A549 (cell line): ENCODE data around the gene MEF2C. TPM values are rescaled to one million over a fixed set of nuclear protein-coding genes. Genes with fewer than 3 reads are reported as not detected.

Experiments used
- ATAC-seq, 2 experiments: fragments of 200-7000 bp in 1 of 2; fragments of >200 bp in 1 of 2; cut with Nextera tagmentation in 1 of 2; cut with Tn5 transposase in 1 of 2; 3 replicates each; pipeline versions ENCODE4 v1.8.0 to v1.9.1; 2018 to 2020; ENCODE audit warnings: mild to moderate bottlenecking in 1 of 2, moderate library complexity in 1 of 2
- CTCF ChIA-PET: fragments of 300-600 bp; sonication (Branson Sonifier 250); formaldehyde crosslinking; extraction: SDS; loops from one replicate; lab custom pipeline; 2021; ENCODE audit warnings: antibody characterized with exemption, inconsistent platforms; lab: Yijun Ruan, JAX
- POLR2A ChIA-PET: fragments of 350-600 bp; formaldehyde crosslinking; extraction: SDS; loops from one replicate; lab custom pipeline; 2021; ENCODE audit warnings: antibody characterized with exemption, inconsistent platforms; lab: Yijun Ruan, JAX
- DNase-seq, 2 experiments: peaks; one replicate each; pipeline versions ENCODE4 v3.0.0 to v3.0.0-alpha.2; 2011 to 2016; ENCODE audit warnings: low read depth in 1 of 2, low spot score in 1 of 2
- FAIRE-seq: peaks from 2 replicates; lab custom pipeline; 2011; peaks lifted over from hg19 to GRCh38; lab: Jason Lieb, UNC
- H3K27ac ChIP-seq, 2 experiments: fragments of >200 bp; sonication (Bioruptor Twin); formaldehyde crosslinking; 3 replicates each; pipeline ENCODE4 v1.5.1; 2016 to 2017
- H3K4me1 ChIP-seq: fragments of >200 bp; sonication (Bioruptor Twin); formaldehyde crosslinking; 3 replicates; pipeline ENCODE4 v1.6.1; 2016
- H3K4me2 ChIP-seq: fragments of >200 bp; sonication (Bioruptor Twin); formaldehyde crosslinking; 3 replicates; pipeline ENCODE4 v1.6.1; 2016
- H3K4me3 ChIP-seq: fragments of >200 bp; sonication (Bioruptor Twin); formaldehyde crosslinking; 3 replicates; pipeline ENCODE4 v1.5.1; 2016
- H3K9me3 ChIP-seq: fragments of >200 bp; sonication (Bioruptor Twin); formaldehyde crosslinking; 3 replicates; pipeline ENCODE4 v1.6.1; 2016
- BCL3 ChIP-seq: fragments of >200 bp; sonication (Bioruptor Twin); formaldehyde crosslinking; IDR thresholded peaks from 3 replicates; pipeline ENCODE4 v1.6.1; 2016
- CHD2 ChIP-seq: fragments of 150-350 bp; IDR thresholded peaks from 2 replicates; pipeline ENCODE4 v1.6.1; 2014; ENCODE audit warnings: low read length; ENCODE audit not compliant: partially characterized antibody
- CHD4 ChIP-seq: fragments of 200-600 bp; sonication (generic); IDR thresholded peaks from 2 replicates; pipeline ENCODE4 v1.6.1; 2016; ENCODE audit warnings: antibody characterized with exemption, mild to moderate bottlenecking, borderline replicate concordance
- EHF ChIP-seq: fragments of 250-450 bp; sonication (Bioruptor Pico); IDR thresholded peaks from 2 replicates; pipeline ENCODE4 v1.5.0; 2020; ENCODE audit warnings: mild to moderate bottlenecking
- ESRRA ChIP-seq: fragments of 150-350 bp; IDR thresholded peaks from 2 replicates; pipeline ENCODE4 v1.6.1; 2014; ENCODE audit warnings: mild to moderate bottlenecking, low read length, borderline replicate concordance
- GATA3 ChIP-seq: IDR thresholded peaks from 2 replicates; pipeline ENCODE4 v1.6.1; 2012; ENCODE audit warnings: borderline replicate concordance
- HMGXB4 ChIP-seq: fragments of 250-450 bp; sonication (Bioruptor Pico); IDR thresholded peaks from 2 replicates; pipeline ENCODE4 v1.5.0; 2021; ENCODE audit warnings: mild to moderate bottlenecking, moderate library complexity, borderline replicate concordance
- JUN ChIP-seq, 2 experiments: fragments of >200 bp; sonication (Bioruptor Twin); formaldehyde crosslinking; IDR thresholded peaks; 2 replicates in 1 of 2; 3 replicates in 1 of 2; pipeline ENCODE4 v1.6.1; 2016 to 2017
- MAX ChIP-seq: IDR thresholded peaks from 2 replicates; pipeline ENCODE4 v1.6.1; 2012
- POLR2A ChIP-seq: IDR thresholded peaks from 2 replicates; pipeline ENCODE4 v1.6.1; 2012; ENCODE audit warnings: mild to moderate bottlenecking, low read length
- RARB ChIP-seq: fragments of 250-450 bp; sonication (Bioruptor Pico); IDR thresholded peaks from 2 replicates; pipeline ENCODE4 v1.8.0; 2021; ENCODE audit warnings: mild to moderate bottlenecking, moderate library complexity
- RNF2 ChIP-seq: fragments of 200-600 bp; sonication (generic); IDR thresholded peaks from 2 replicates; pipeline ENCODE4 v1.6.1; 2016; ENCODE audit warnings: low read depth, mild to moderate bottlenecking, antibody characterized with exemption, moderate library complexity, borderline replicate concordance
- TP53 ChIP-seq: fragments of 250-450 bp; sonication (Bioruptor Pico); IDR thresholded peaks from 2 replicates; pipeline ENCODE4 v1.5.0; 2021; ENCODE audit warnings: mild to moderate bottlenecking, moderate library complexity
- USF2 ChIP-seq: fragments of 450-650 bp; IDR thresholded peaks from 2 replicates; pipeline ENCODE4 v1.6.1; 2014; ENCODE audit warnings: antibody characterized with exemption
- ZC3H11A ChIP-seq: fragments of 450-650 bp; IDR thresholded peaks from 2 replicates; pipeline ENCODE4 v1.6.1; 2014; ENCODE audit warnings: antibody characterized with exemption, mild to moderate bottlenecking
- WGBS: methylation state at CpG from one replicate; pipeline ENCODE4 v1.1.6; 2017; ENCODE audit errors: missing lambda C conversion rate; 5-methylcytosine and 5-hydroxymethylcytosine counted together
- polyA plus RNA-seq, 4 experiments: library from polyadenylated mRNA; depleted of rRNA in 3 of 4; stranded (reverse); fragments of >200 nt; fragmentation: RNase III in 1 of 4; extraction: RNeasy Plus Mini Kit Qiagen cat#74134 plus additional on column Dnase treatment in 1 of 4; gene quantifications; 2 replicates in 3 of 4; 3 replicates in 1 of 4; pipeline ENCODE4 v1.2.3, GENCODE V29; 2011 to 2017

MEF2C gene
- polyA plus RNA-seq, 2 of the 4 experiments (the other 2 are of a cell fraction) = 0.03 to 0.06 TPM

GRCh38 chr5:88761269-88761850 is 121.6 kb downstream of the MEF2C start:
- H3K27ac ChIP-seq = no peak overlapping the region
- no peaks in the 10 kb centered on the region for H3K4me1 ChIP-seq
- WGBS = 53% methylated on average over 8 of the region's 8 CpGs
- ATAC-seq (no peak), FAIRE-seq (no peak), DNase-seq (no peak)
- H3K9me3 ChIP-seq = no peaks in the 10 kb centered on the region
- peak overlapping the region; percentile 13; the same call in 1 of the 3 replicates for H3K4me2 ChIP-seq
- TF ChIP-seq TP53 (no peak), ZC3H11A (no peak), ESRRA (no peak), POLR2A (no peak), MAX (no peak)
- CTCF ChIA-PET = interaction anchor here (0.8 to 1.1 kb wide), 2 partner anchors 11 to 980 kb away, joined by 3 read pairs; no protein-coding TSS in a partner anchor
- no peak overlapping the region for H3K4me3 ChIP-seq
- POLR2A ChIA-PET = no interaction called here

- POLR2A ChIA-PET = no interaction called here
- H3K4me1 ChIP-seq = no peaks in the 10 kb centered on the region
- WGBS = 25% methylated on average over 4 of the region's 4 CpGs
- DNase-seq = no peak
- H3K4me2 ChIP-seq = no peak overlapping the region
- no peak for TF ChIP-seq BCL3
- no peak for TF ChIP-seq GATA3
- no peak for TF ChIP-seq RNF2
- no peak for TF ChIP-seq ZC3H11A
- no peak for TF ChIP-seq RARB (CRISPR knock-in tag)
- no peak for TF ChIP-seq USF2
- TF ChIP-seq CHD2 = no peak
- TF ChIP-seq, all 56 proteins: peak for 0
- no peak overlapping the region for H3K4me3 ChIP-seq
- FAIRE-seq (peak; percentile 13), ATAC-seq (no peak)
- no peak overlapping the region for H3K27ac ChIP-seq
- H3K9me3 ChIP-seq = no peaks in the 10 kb centered on the region
- CTCF ChIA-PET = interaction anchor here (1.1 kb wide), 1 partner anchor 31 kb away, joined by 4 read pairs; no protein-coding TSS in a partner anchor
These were observed 122.5 kb downstream of the MEF2C start for GRCh38 chr5:88760527-88760926.

- Histone ChIP-seq H3K4me2 (no peak overlapping the region), H3K4me3 (no peak overlapping the region), H3K27ac (no peak overlapping the region), H3K4me1 (no peaks in the 10 kb centered on the region), H3K9me3 (no peaks in the 10 kb centered on the region)
- no peak for DNase-seq
- no peak for FAIRE-seq
- WGBS = 82% methylated on average over 6 of the region's 6 CpGs
- CTCF ChIA-PET = no interaction called here
- no peak for ATAC-seq
- POLR2A ChIA-PET = no interaction called here
- no peak for TF ChIP-seq EHF
- no peak for TF ChIP-seq CHD4
These were observed 124.4 kb downstream of the MEF2C start for GRCh38 chr5:88758591-88758990.

GRCh38 chr5:88758184-88758583 is 124.8 kb downstream of the MEF2C start:
- POLR2A ChIA-PET = no interaction called here
- H3K9me3 ChIP-seq = no peaks in the 10 kb centered on the region
- WGBS = 32% methylated on average over 5 of the region's 5 CpGs
- CTCF ChIA-PET = no interaction called here
- no peaks in the 10 kb centered on the region for H3K4me1 ChIP-seq
- H3K4me3 ChIP-seq = no peak overlapping the region
- DNase-seq = no peak
- no peak overlapping the region for H3K4me2 ChIP-seq
- FAIRE-seq = no peak
- ATAC-seq = no peak
- H3K27ac ChIP-seq = no peak overlapping the region
- TF ChIP-seq JUN (IDR thresholded peaks at IDR 0.05) (no peak), HMGXB4 (no peak)
